CD4-positive, alpha-beta memory T cell (primary cell): ENCODE measurements around the gene SLC26A9. TPM values are rescaled to one million over a fixed set of nuclear protein-coding genes. Genes with fewer than 3 reads are reported as not detected.

Experiments used
- CTCF ChIA-PET: fragments of 350-600 bp; sonication (Branson Sonifier 250); formaldehyde crosslinking; loops from one replicate; lab custom pipeline; 2021; ENCODE audit warnings: inconsistent platforms; ENCODE audit not compliant: partially characterized antibody; lab: Charles Lee
- POLR2A ChIA-PET: fragments of 350-600 bp; sonication (Branson Sonifier 250); formaldehyde crosslinking; loops from one replicate; lab custom pipeline; 2021; ENCODE audit not compliant: partially characterized antibody; lab: Charles Lee
- DNase-seq, 5 donors: peaks; one replicate each; pipeline versions ENCODE4 v3.0.0 to v3.0.0-alpha.2; 2020 to 2022; ENCODE audit warnings: mixed read lengths in 1 of 5
- H3K27ac ChIP-seq: one replicate; pipeline ENCODE4 v1.7.0; 2013; ENCODE audit warnings: low read depth, low read length
- H3K27me3 ChIP-seq: 2 replicates; pipeline ENCODE4 v1.7.0; 2013; ENCODE audit warnings: mild to moderate bottlenecking, low read length, moderate library complexity; ENCODE audit not compliant: insufficient read depth
- H3K36me3 ChIP-seq: 2 replicates; pipeline ENCODE4 v1.7.0; 2013; ENCODE audit warnings: mild to moderate bottlenecking, low read length, moderate library complexity; ENCODE audit not compliant: insufficient read depth
- H3K4me1 ChIP-seq: 2 replicates; pipeline ENCODE4 v1.7.0; 2013; ENCODE audit warnings: mild to moderate bottlenecking, low read length, moderate library complexity; ENCODE audit not compliant: insufficient read depth
- H3K4me3 ChIP-seq, 2 donors: one replicate each; pipeline ENCODE4 v1.7.0; 2013; ENCODE audit warnings: low read length in 2 of 2, mild to moderate bottlenecking in 1 of 2
- H3K9me3 ChIP-seq, 2 donors: one replicate each; pipeline ENCODE4 v1.7.0; 2013; ENCODE audit warnings: low read length in 2 of 2, control low read depth in 1 of 2; ENCODE audit not compliant: control insufficient read depth in 1 of 2
- H3K27ac Mint-ChIP-seq, 7 donors: one replicate each; pipeline ENCODE4 v1.8.0; 2020 to 2021; ENCODE audit warnings: mixed read lengths in 7 of 7, mild to moderate bottlenecking in 6 of 7, inconsistent platforms in 3 of 7, moderate library complexity in 3 of 7
- H3K27me3 Mint-ChIP-seq, 2 donors: one replicate each; pipeline ENCODE4 v1.8.0; 2020 to 2021; ENCODE audit warnings: mixed read lengths in 2 of 2
- H3K36me3 Mint-ChIP-seq, 2 donors: one replicate each; pipeline ENCODE4 v1.8.0; 2020 to 2021; ENCODE audit warnings: mixed read lengths in 2 of 2, inconsistent platforms in 1 of 2, mild to moderate bottlenecking in 1 of 2
- H3K4me1 Mint-ChIP-seq, 4 donors: one replicate each; pipeline ENCODE4 v1.8.0; 2020 to 2021; ENCODE audit warnings: mixed read lengths in 4 of 4, mild to moderate bottlenecking in 1 of 4
- H3K4me3 Mint-ChIP-seq, 8 donors: one replicate each; pipeline ENCODE4 v1.8.0; 2020 to 2021; ENCODE audit warnings: mixed read lengths in 8 of 8, mild to moderate bottlenecking in 7 of 8, moderate library complexity in 6 of 8, inconsistent platforms in 3 of 8
- H3K9me3 Mint-ChIP-seq, 8 donors: one replicate each; pipeline ENCODE4 v1.8.0; 2020 to 2021; ENCODE audit warnings: mixed read lengths in 8 of 8, mild to moderate bottlenecking in 5 of 8, inconsistent platforms in 3 of 8, moderate library complexity in 1 of 8
- intact Hi-C: fragments of 100-400 bp; cut with micrococcal nuclease; formaldehyde crosslinking; loops from one replicate; pipeline ENCODE4 v1.15.1; 2023
- polyA plus RNA-seq, 2 donors: library from polyadenylated mRNA; unstranded; fragments of 300-500 nt; fragmentation: Illumina TruSeq; gene quantifications; one replicate each; pipeline ENCODE4 v1.2.3, GENCODE V29; 2021
- total RNA-seq, 2 experiments: library from RNA; stranded (reverse); gene quantifications; one replicate each; pipeline ENCODE4 v1.2.3, GENCODE V29; 2021

Gene SLC26A9
- total and polyA plus RNA-seq, 4 experiments from 2014 or later = not detected

DNA sequence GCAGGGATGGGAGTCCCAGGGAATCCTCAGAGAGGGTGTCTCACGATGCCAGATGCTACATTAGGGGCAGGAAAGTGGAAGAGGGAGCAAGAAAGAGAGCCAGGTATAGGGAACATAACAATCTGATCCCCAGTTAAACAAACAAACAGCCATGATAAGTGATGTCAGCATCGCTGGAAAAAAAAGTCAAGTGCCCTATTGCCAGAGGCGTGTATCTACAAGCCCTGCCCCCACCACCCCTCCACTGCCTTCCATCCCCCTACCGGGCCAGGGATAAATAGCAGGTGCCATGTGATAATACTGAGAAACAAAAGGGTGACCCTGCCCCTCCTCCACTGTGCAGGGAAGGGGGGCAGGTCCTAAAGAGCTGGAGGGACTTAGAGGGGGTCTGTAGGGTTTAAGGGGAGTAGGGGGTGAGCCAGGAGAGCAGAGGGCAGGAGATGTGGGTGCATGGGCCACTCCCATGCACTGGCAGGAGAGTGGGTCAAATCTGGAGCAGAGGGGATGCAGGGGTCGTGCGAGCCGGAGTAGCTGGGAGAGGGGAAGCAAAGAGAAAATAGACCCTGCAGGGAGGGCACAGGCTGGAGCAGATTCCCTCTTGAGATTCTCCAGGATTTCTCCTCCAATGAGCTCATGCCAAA lies 3.4 kb downstream of the SLC26A9 start:
- H3K36me3 Mint-ChIP-seq = no peaks in the 10 kb centered on the region
- no peaks in the 10 kb centered on the region for H3K4me1 Mint-ChIP-seq
- H3K4me3 Mint-ChIP-seq = no peak overlapping the region
- peak overlapping the region in 1 of 7 donors; percentile 36 for H3K27ac Mint-ChIP-seq
- ChIA-PET CTCF (interaction anchor here (0.6 to 1.0 kb wide), 2 partner anchors 22 to 265 kb away, joined by 3 read pairs; no protein-coding TSS in a partner anchor), POLR2A (no interaction called here)
- no peak overlapping the region for H3K4me3 ChIP-seq
- H3K36me3 ChIP-seq = no peaks in the 10 kb centered on the region
- intact Hi-C loops = no loop called here
- H3K4me1 ChIP-seq = no peaks in the 10 kb centered on the region
- no peak for DNase-seq
- no peaks in the 10 kb centered on the region for H3K9me3 ChIP-seq
- H3K9me3 Mint-ChIP-seq = no peaks in the 10 kb centered on the region
- peaks cover 30 to 55% of the 10 kb centered on the region in 2 donors for H3K27me3 Mint-ChIP-seq
- peaks cover 4% of the 10 kb centered on the region for H3K27me3 ChIP-seq
- no peak overlapping the region for H3K27ac ChIP-seq

DNA sequence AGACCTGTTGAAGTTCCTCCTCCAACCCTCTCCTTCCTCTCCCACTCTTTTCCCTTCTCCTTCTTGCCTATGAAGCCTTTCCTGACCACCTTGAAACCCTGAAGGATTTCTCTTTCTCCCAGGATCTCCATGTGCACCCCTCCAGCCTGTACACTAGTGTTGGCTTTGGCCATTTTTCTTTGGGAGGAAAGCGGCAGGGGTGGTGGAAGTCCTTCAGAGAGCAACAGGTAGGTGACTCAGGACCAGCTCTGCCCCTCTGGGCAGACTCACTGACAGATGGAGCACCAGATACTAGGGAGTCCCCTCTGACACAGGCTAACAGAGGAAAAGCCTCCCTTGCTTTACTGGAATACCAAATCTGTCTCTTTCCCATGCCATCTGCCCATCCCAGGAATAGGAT lies 4.6 kb downstream of the SLC26A9 start:
- no peaks in the 10 kb centered on the region for H3K36me3 ChIP-seq
- Mint-ChIP-seq H3K4me1 (no peaks in the 10 kb centered on the region), H3K27ac (no peak overlapping the region), H3K9me3 (no peaks in the 10 kb centered on the region), H3K27me3 (peaks cover 27 to 50% of the 10 kb centered on the region in 2 donors), H3K36me3 (no peaks in the 10 kb centered on the region), H3K4me3 (no peak overlapping the region)
- no peak overlapping the region for H3K27ac ChIP-seq
- no peaks in the 10 kb centered on the region for H3K27me3 ChIP-seq
- no peaks in the 10 kb centered on the region for H3K4me1 ChIP-seq
- intact Hi-C loops = no loop called here
- no peak for DNase-seq
- POLR2A ChIA-PET = no interaction called here
- CTCF ChIA-PET = no interaction called here
- no peaks in the 10 kb centered on the region for H3K9me3 ChIP-seq
- no peak overlapping the region for H3K4me3 ChIP-seq

DNA sequence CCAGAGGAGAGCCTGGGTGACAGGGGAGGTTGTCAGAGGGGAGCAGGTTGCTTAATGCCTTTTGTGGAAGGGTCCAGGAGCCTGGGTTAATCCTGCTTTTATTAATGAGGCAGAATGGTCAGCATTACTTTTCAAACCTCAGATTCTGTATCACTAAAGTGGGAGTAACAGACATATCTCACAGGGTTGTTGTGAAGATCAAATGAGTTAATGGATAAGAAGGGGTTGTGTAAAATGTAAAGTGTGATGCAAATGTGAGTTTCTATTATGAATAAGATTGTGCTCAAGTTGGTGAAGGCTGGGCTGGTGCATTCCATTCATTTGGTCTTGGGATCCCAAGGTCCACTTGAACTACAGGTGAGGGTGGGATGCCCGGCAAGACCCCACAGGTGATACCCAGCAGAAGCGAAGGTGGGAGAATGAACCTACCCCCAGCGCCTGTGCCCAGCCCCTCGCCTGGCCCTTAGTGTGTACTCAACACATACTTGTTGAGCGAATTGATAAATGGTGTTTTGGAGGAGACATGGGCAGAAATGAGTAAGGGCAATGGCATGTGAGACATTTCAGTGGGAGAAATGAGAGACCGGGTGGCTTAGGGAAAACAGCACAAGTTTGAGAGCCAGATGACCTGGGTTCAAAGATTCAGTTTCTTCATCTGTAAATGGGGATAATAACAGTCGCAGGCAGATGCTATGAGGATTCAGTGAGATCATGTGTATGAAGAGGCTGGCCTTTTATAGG lies 6.2 kb downstream of the SLC26A9 start:
- Mint-ChIP-seq H3K27me3 (peaks cover 18 to 44% of the 10 kb centered on the region in 2 donors), H3K36me3 (no peaks in the 10 kb centered on the region), H3K4me3 (no peak overlapping the region), H3K9me3 (peaks cover 0 to 1% (median 0%) of the 10 kb centered on the region in 8 donors), H3K27ac (no peak overlapping the region), H3K4me1 (no peaks in the 10 kb centered on the region)
- H3K4me3 ChIP-seq = no peak overlapping the region
- no peaks in the 10 kb centered on the region for H3K27me3 ChIP-seq
- no peaks in the 10 kb centered on the region for H3K9me3 ChIP-seq
- ChIA-PET POLR2A (no interaction called here), CTCF (no interaction called here)
- no peak overlapping the region for H3K27ac ChIP-seq
- no peaks in the 10 kb centered on the region for H3K36me3 ChIP-seq
- intact Hi-C loops = no loop called here
- no peak for DNase-seq
- no peaks in the 10 kb centered on the region for H3K4me1 ChIP-seq

DNA sequence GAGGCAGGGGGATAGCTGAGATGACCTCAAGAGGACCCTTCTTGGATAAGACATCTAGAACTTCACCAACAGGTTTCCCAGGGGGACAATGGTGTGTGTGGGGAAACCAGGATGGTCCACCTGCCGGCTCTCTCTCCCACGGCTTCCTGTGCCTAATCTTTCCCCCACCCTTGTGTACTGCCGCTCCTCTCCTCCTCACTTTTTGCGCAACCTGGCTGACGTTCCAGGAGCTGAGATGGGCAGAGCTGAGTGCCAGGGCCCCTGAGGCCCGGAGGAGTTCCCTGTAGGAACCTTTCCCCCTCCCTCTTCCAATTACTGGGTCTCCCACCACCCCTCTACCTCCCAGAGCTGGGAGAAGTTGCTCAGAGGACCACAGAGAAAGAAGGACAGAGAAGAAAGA lies 6.9 kb downstream of the SLC26A9 start:
- Histone ChIP-seq H3K4me3 (no peak overlapping the region), H3K4me1 (no peaks in the 10 kb centered on the region), H3K27ac (no peak overlapping the region), H3K9me3 (no peaks in the 10 kb centered on the region), H3K36me3 (no peaks in the 10 kb centered on the region), H3K27me3 (no peaks in the 10 kb centered on the region)
- Mint-ChIP-seq H3K9me3 (peaks cover 0 to 1% (median 0%) of the 10 kb centered on the region in 8 donors), H3K4me3 (no peak overlapping the region), H3K27ac (no peak overlapping the region), H3K27me3 (peaks cover 16 to 37% of the 10 kb centered on the region in 2 donors), H3K36me3 (no peaks in the 10 kb centered on the region), H3K4me1 (no peaks in the 10 kb centered on the region)
- POLR2A ChIA-PET = no interaction called here
- DNase-seq = no peak
- intact Hi-C loops = no loop called here
- CTCF ChIA-PET = no interaction called here

DNA sequence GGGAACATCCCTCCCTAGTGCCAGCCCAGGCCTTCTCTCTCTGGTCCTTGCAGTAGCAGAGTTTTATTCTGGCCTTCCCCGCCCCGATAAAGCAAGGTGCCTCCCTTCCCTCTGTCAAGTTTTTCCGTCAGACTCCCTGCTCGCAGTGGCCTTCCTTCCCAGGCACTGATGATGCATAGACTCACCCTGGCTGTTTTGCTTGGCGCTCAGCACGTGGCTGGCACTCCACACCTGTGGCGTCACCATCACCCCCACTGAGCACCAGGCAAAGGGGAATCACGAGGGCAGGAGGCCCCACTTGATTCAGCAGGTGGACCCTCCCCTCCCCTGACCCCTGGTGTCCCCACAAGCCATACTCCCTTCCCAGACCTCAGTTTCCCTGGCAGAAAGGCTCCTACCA lies 7.4 kb downstream of the SLC26A9 start:
- intact Hi-C loops = no loop called here
- Mint-ChIP-seq H3K4me3 (no peak overlapping the region), H3K9me3 (peaks cover 0 to 1% (median 0%) of the 10 kb centered on the region in 8 donors), H3K36me3 (no peaks in the 10 kb centered on the region), H3K4me1 (no peaks in the 10 kb centered on the region), H3K27ac (no peak overlapping the region), H3K27me3 (peaks cover 16 to 36% of the 10 kb centered on the region in 2 donors)
- H3K27ac ChIP-seq = no peak overlapping the region
- H3K4me3 ChIP-seq = no peak overlapping the region
- ChIA-PET POLR2A (no interaction called here), CTCF (no interaction called here)
- H3K9me3 ChIP-seq = no peaks in the 10 kb centered on the region
- no peaks in the 10 kb centered on the region for H3K36me3 ChIP-seq
- DNase-seq = no peak
- H3K27me3 ChIP-seq = no peaks in the 10 kb centered on the region
- H3K4me1 ChIP-seq = no peaks in the 10 kb centered on the region

DNA sequence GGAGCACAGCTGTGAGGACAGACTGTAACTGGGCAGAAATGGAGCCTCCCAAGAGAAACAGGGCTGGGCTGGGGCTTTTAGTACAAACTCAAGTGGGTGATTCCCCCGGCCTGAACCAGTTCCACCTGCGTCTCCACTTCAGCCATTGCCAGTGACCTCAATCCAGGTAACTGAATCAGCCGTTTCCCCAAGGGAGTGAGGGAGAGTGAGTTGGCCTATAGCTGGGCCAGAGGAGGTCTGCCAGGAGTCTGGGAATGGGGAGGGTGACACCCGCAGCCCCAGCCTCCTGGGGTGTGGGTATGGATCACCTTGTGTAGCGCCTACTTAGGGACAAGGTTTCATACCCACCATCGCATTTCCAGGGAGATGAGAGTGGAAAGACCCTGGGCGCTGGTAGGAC lies 8.5 kb downstream of the SLC26A9 start:
- Histone ChIP-seq H3K4me1 (no peaks in the 10 kb centered on the region), H3K27ac (no peak overlapping the region), H3K9me3 (no peaks in the 10 kb centered on the region), H3K36me3 (no peaks in the 10 kb centered on the region), H3K27me3 (no peaks in the 10 kb centered on the region), H3K4me3 (no peak overlapping the region)
- ChIA-PET POLR2A (no interaction called here), CTCF (no interaction called here)
- Mint-ChIP-seq H3K27me3 (peaks cover 16 to 31% of the 10 kb centered on the region in 2 donors), H3K27ac (no peak overlapping the region), H3K36me3 (no peaks in the 10 kb centered on the region), H3K4me1 (no peaks in the 10 kb centered on the region), H3K9me3 (peaks cover 0 to 1% (median 0%) of the 10 kb centered on the region in 8 donors), H3K4me3 (no peak overlapping the region)
- intact Hi-C loops = no loop called here
- DNase-seq = no peak

DNA sequence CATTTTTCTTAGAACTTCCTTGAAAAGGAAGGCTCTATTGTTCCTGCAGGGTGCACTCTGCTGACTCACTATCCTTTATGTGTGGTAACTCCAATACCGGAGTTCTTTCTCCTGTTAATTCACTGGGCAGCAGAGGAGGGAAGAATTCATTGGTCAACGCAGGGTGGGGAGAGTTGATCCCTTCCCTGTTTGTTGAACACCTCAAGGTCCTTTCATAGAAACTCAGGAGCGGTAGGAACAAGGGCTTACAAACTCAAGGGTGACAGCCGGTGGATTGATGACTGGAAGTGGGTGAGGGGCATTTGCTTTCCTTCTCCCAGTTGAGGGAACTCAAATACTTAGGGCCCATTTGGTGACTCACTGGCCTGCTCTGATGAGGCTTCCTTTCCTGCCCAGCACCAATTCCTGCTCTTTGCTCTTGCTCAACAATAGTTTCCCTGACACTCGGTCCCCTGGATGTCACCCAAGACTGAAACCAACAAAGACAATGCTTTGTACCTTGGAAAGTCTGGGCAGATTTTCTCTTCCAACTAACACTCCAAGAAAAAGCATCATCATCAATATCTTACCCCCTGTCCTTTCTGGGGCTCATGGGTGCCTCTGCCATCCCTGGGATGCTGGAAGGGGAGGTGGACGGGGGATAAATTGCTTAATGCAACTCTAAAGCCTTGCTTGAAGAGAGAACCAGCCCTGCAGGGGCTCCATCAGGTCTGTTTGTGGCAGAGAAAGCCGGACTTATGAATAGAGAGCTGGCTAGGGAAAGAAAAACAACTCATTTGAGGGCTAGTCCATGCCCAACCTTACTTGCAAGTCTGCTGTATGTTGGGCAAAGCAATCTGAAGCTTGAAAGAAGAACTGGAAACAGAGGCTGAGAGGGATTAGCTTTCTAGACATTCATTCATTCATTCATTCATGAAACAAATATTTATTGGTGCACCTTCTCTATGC lies 9.3 kb downstream of the SLC26A9 start:
- CTCF ChIA-PET = no interaction called here
- Histone ChIP-seq H3K9me3 (no peaks in the 10 kb centered on the region), H3K27ac (no peak overlapping the region), H3K4me3 (no peak overlapping the region), H3K36me3 (no peaks in the 10 kb centered on the region), H3K4me1 (no peaks in the 10 kb centered on the region), H3K27me3 (no peaks in the 10 kb centered on the region)
- H3K9me3 Mint-ChIP-seq = peaks cover 0 to 1% (median 0%) of the 10 kb centered on the region in 8 donors
- H3K36me3 Mint-ChIP-seq = no peaks in the 10 kb centered on the region
- peaks cover 13 to 28% of the 10 kb centered on the region in 2 donors for H3K27me3 Mint-ChIP-seq
- POLR2A ChIA-PET = no interaction called here
- no peaks in the 10 kb centered on the region for H3K4me1 Mint-ChIP-seq
- H3K4me3 Mint-ChIP-seq = no peak overlapping the region
- intact Hi-C loops = no loop called here
- no peak overlapping the region for H3K27ac Mint-ChIP-seq
- no peak for DNase-seq
